Neural cell (in vitro differentiated cells): ENCODE data around the gene CDS1. TPM values are rescaled to one million over a fixed set of nuclear protein-coding genes. Genes with fewer than 3 reads are reported as not detected.

ENCODE experiments used
- H2AFZ ChIP-seq: fragments of 200-600, 300-800 bp; sonication (generic), shearing (Covaris generic); 2 replicates; pipeline ENCODE4 v1.6.0; 2014; ENCODE audit warnings: low read depth, mild to moderate bottlenecking, antibody characterized with exemption, low read length, moderate library complexity
- H3F3A ChIP-seq: fragments of 200-600 bp; shearing (Covaris generic); 2 replicates; pipeline ENCODE4 v1.6.1; 2016; ENCODE audit warnings: mild to moderate bottlenecking, moderate library complexity, mixed read lengths, antibody characterized with exemption, low read length; ENCODE audit not compliant: insufficient read depth, poor library complexity, severe bottlenecking
- H3K27ac ChIP-seq: fragments of 200-600, 300-800 bp; sonication (generic), shearing (Covaris generic); 2 replicates; pipeline ENCODE4 v1.5.1; 2014; ENCODE audit warnings: mild to moderate bottlenecking, low read length, moderate library complexity
- H3K27me3 ChIP-seq: fragments of 300-800, 200-600 bp; sonication (generic), shearing (Covaris generic); 2 replicates; pipeline ENCODE4 v1.6.0; 2014; ENCODE audit warnings: mild to moderate bottlenecking, low read depth, low read length, moderate library complexity; ENCODE audit not compliant: insufficient read depth
- H3K36me3 ChIP-seq: fragments of 300-800, 200-600 bp; sonication (generic), shearing (Covaris generic); 2 replicates; pipeline ENCODE4 v1.5.1; 2014; ENCODE audit warnings: mild to moderate bottlenecking, antibody characterized with exemption, low read length, moderate library complexity; ENCODE audit not compliant: insufficient read depth
- H3K4me2 ChIP-seq: fragments of 300-800, 200-600 bp; sonication (generic), shearing (Covaris generic); 2 replicates; pipeline ENCODE4 v1.6.0; 2014; ENCODE audit warnings: mild to moderate bottlenecking, low read length
- H3K4me3 ChIP-seq: fragments of 300-800, 200-600 bp; sonication (generic), shearing (Covaris generic); 2 replicates; pipeline ENCODE4 v1.5.1; 2014; ENCODE audit warnings: mild to moderate bottlenecking, low read length, moderate library complexity
- H3K79me2 ChIP-seq: fragments of 200-600 bp; shearing (Covaris generic); replicated peaks from 2 replicates; pipeline ENCODE4 v1.6.0; 2014; ENCODE audit warnings: mild to moderate bottlenecking, low read length, moderate library complexity; ENCODE audit not compliant: insufficient read depth
- H3K9ac ChIP-seq: fragments of 300-800, 200-600 bp; sonication (generic), shearing (Covaris generic); 2 replicates; pipeline ENCODE4 v1.6.1; 2016; ENCODE audit warnings: mild to moderate bottlenecking, low read length, mixed read lengths
- H3K9me2 ChIP-seq: fragments of 200-600 bp; shearing (Covaris generic); 2 replicates; pipeline ENCODE4 v1.6.1; 2016; ENCODE audit warnings: mild to moderate bottlenecking, low read length, mixed read lengths; ENCODE audit not compliant: insufficient read depth
- H3K9me3 ChIP-seq: fragments of 200-600, 300-800 bp; sonication (generic), shearing (Covaris generic); 2 replicates; pipeline ENCODE4 v1.6.1; 2016; ENCODE audit warnings: mild to moderate bottlenecking, mixed run types, low read length, moderate library complexity, mixed read lengths
- H4K20me1 ChIP-seq: fragments of 200-600 bp; shearing (Covaris generic); 2 replicates; pipeline ENCODE4 v1.6.1; 2016; ENCODE audit warnings: mild to moderate bottlenecking, mixed run types; ENCODE audit not compliant: insufficient read depth
- EP300 ChIP-seq: fragments of 450-650 bp; conservative IDR thresholded peaks from 2 replicates; pipeline ENCODE4 v1.6.1; 2014; ENCODE audit warnings: antibody characterized with exemption, mild to moderate bottlenecking, moderate library complexity; ENCODE audit not compliant: poor library complexity, severe bottlenecking
- EZH2 ChIP-seq: fragments of 200-600, 300-800 bp; shearing (Covaris generic), sonication (generic); IDR thresholded peaks from 2 replicates; pipeline ENCODE4 v1.6.1; 2014; ENCODE audit warnings: antibody characterized with exemption, low read length, borderline replicate concordance, mild to moderate bottlenecking; ENCODE audit not compliant: insufficient read depth, poor library complexity, severe bottlenecking
- MXI1 ChIP-seq: fragments of 450-650 bp; conservative IDR thresholded peaks from 2 replicates; pipeline ENCODE4 v1.6.1; 2014; ENCODE audit warnings: antibody characterized with exemption, mild to moderate bottlenecking; ENCODE audit not compliant: poor library complexity, severe bottlenecking
- POLR2AphosphoS5 ChIP-seq: IDR thresholded peaks from 2 replicates; pipeline ENCODE4 v1.6.1; 2012
- RAD21 ChIP-seq: fragments of 450-650 bp; conservative IDR thresholded peaks from 2 replicates; pipeline ENCODE4 v1.6.1; 2014; ENCODE audit warnings: antibody characterized with exemption, mild to moderate bottlenecking, moderate library complexity
- SMC3 ChIP-seq: fragments of 450-650 bp; conservative IDR thresholded peaks from 2 replicates; pipeline ENCODE4 v1.6.1; 2014; ENCODE audit warnings: antibody characterized with exemption, mild to moderate bottlenecking, moderate library complexity; ENCODE audit not compliant: poor library complexity
- TAF1 ChIP-seq: IDR thresholded peaks from 2 replicates; pipeline ENCODE4 v1.6.1; 2012; ENCODE audit warnings: low read depth
- polyA plus RNA-seq: library from polyadenylated mRNA; depleted of rRNA; stranded (reverse); fragments of >200 nt; gene quantifications from 2 replicates; pipeline ENCODE4 v1.2.3, GENCODE V29; 2014
- TF ChIP-seq, protein P1 (sequence below): fragments of 450-650 bp; IDR thresholded peaks from 2 replicates; pipeline ENCODE4 v1.5.1; 2014; ENCODE audit warnings: antibody characterized with exemption, mild to moderate bottlenecking, moderate library complexity; ENCODE audit not compliant: poor library complexity, severe bottlenecking
- TF ChIP-seq, protein P2 (sequence below): IDR thresholded peaks from 2 replicates; pipeline ENCODE4 v1.6.1; 2012; ENCODE audit warnings: borderline replicate concordance

CDS1 gene
- polyA plus RNA-seq, 1 donor from 2014 or later, result 6.1 TPM

DNA sequence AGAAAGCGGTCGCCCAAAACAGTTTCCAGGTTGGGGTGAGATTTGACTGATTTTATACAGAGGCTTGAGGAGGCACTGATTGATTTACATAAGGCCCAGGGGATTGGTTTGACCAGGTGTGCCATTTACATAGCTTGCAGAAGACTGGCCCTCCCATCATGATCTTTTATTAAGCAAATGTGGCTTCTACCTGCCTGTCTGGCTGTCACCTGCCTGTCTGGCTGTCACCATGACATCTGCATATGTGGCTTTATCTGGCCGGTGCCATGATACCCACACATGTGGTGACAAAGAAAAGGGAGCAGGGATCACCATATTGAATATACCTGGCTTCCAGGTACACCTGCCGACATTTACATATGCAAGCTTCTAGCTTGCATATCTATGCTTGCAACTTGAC, 17.0 kb upstream of the CDS1 start:
- Histone ChIP-seq H2AFZ (no peak overlapping the region), H3K9me3 (no peaks in the 10 kb centered on the region), H3K36me3 (no peaks in the 10 kb centered on the region), H3F3A (no peaks in the 10 kb centered on the region), H3K4me2 (no peak overlapping the region), H3K79me2 (no peaks in the 10 kb centered on the region), H3K27me3 (no peaks in the 10 kb centered on the region), H3K4me3 (no peak overlapping the region), H3K27ac (no peak overlapping the region), H3K9ac (no peak overlapping the region), H3K9me2 (no peaks in the 10 kb centered on the region), H4K20me1 (no peaks in the 10 kb centered on the region)
- TF ChIP-seq SMC3 (no peak), EZH2 (no peak), MXI1 (no peak), POLR2AphosphoS5 (no peak), RAD21 (no peak), EP300 (no peak), TAF1 (no peak)
- TF ChIP-seq, protein P1, sequence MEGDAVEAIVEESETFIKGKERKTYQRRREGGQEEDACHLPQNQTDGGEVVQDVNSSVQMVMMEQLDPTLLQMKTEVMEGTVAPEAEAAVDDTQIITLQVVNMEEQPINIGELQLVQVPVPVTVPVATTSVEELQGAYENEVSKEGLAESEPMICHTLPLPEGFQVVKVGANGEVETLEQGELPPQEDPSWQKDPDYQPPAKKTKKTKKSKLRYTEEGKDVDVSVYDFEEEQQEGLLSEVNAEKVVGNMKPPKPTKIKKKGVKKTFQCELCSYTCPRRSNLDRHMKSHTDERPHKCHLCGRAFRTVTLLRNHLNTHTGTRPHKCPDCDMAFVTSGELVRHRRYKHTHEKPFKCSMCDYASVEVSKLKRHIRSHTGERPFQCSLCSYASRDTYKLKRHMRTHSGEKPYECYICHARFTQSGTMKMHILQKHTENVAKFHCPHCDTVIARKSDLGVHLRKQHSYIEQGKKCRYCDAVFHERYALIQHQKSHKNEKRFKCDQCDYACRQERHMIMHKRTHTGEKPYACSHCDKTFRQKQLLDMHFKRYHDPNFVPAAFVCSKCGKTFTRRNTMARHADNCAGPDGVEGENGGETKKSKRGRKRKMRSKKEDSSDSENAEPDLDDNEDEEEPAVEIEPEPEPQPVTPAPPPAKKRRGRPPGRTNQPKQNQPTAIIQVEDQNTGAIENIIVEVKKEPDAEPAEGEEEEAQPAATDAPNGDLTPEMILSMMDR, result no peak
- TF ChIP-seq, protein P2, sequence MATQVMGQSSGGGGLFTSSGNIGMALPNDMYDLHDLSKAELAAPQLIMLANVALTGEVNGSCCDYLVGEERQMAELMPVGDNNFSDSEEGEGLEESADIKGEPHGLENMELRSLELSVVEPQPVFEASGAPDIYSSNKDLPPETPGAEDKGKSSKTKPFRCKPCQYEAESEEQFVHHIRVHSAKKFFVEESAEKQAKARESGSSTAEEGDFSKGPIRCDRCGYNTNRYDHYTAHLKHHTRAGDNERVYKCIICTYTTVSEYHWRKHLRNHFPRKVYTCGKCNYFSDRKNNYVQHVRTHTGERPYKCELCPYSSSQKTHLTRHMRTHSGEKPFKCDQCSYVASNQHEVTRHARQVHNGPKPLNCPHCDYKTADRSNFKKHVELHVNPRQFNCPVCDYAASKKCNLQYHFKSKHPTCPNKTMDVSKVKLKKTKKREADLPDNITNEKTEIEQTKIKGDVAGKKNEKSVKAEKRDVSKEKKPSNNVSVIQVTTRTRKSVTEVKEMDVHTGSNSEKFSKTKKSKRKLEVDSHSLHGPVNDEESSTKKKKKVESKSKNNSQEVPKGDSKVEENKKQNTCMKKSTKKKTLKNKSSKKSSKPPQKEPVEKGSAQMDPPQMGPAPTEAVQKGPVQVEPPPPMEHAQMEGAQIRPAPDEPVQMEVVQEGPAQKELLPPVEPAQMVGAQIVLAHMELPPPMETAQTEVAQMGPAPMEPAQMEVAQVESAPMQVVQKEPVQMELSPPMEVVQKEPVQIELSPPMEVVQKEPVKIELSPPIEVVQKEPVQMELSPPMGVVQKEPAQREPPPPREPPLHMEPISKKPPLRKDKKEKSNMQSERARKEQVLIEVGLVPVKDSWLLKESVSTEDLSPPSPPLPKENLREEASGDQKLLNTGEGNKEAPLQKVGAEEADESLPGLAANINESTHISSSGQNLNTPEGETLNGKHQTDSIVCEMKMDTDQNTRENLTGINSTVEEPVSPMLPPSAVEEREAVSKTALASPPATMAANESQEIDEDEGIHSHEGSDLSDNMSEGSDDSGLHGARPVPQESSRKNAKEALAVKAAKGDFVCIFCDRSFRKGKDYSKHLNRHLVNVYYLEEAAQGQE, result no peak

DNA sequence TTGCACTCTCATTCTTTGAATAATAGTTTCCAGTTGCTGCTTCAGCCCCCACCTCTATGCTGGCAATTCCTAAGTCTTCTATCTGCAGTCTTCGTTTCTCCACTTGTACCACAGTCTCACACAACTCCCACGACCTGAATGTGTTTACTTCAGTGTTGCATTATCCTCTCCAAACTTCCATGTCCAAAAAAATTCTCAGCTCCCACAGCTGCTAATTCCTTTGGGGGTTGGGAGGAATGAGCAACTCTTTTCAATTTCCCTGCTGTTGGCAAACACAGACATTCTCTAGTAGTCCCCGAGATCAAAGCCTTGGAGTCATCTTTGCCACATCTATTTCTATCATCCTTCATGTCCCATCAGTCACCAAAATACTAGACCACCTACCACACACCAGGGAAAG, 14.4 kb upstream of the CDS1 start:
- no peak overlapping the region for H3K4me3 ChIP-seq
- no peak overlapping the region for H3K27ac ChIP-seq
- no peaks in the 10 kb centered on the region for H4K20me1 ChIP-seq
- no peak overlapping the region for H2AFZ ChIP-seq
- no peaks in the 10 kb centered on the region for H3K36me3 ChIP-seq
- no peaks in the 10 kb centered on the region for H3K9me2 ChIP-seq
- H3K79me2 ChIP-seq, result no peaks in the 10 kb centered on the region
- no peaks in the 10 kb centered on the region for H3K27me3 ChIP-seq
- no peak overlapping the region for H3K9ac ChIP-seq
- no peak overlapping the region for H3K4me2 ChIP-seq
- no peaks in the 10 kb centered on the region for H3K9me3 ChIP-seq
- no peaks in the 10 kb centered on the region for H3F3A ChIP-seq
- no peak for TF ChIP-seq EP300
- TF ChIP-seq, protein P1, result no peak
- TF ChIP-seq SMC3, result no peak
- no peak for TF ChIP-seq MXI1
- TF ChIP-seq, protein P2, result no peak
- TF ChIP-seq TAF1, result no peak
- no peak for TF ChIP-seq EZH2
- no peak for TF ChIP-seq RAD21
- no peak for TF ChIP-seq POLR2AphosphoS5
